HepG2 (cell line): ENCODE data around the gene ADORA3. TPM values are rescaled to one million over a fixed set of nuclear protein-coding genes. Genes with fewer than 3 reads are reported as not detected.
A peak's percentile ranks its signal among the peaks of the same experiment; 100 is the strongest.

Experiments used
- AHR ChIP-seq: IDR thresholded peaks from 2 replicates; pipeline ENCODE4 v1.6.1; 2018; ENCODE audit warnings: missing genetic modification reagents, missing compliant biosample characterization
- CEBPB ChIP-seq: IDR thresholded peaks from 2 replicates; pipeline ENCODE4 v1.6.1; 2011; ENCODE audit warnings: low read depth, low read length, improper control_type of control experiment, borderline replicate concordance
- CENPT ChIP-seq: sonication (generic); formaldehyde crosslinking; IDR thresholded peaks from 2 replicates; pipeline ENCODE4 v1.8.0; 2022; ENCODE audit warnings: low read depth, mild to moderate bottlenecking, moderate library complexity, missing genetic modification reagents
- GTF2F1 ChIP-seq: fragments of 150-350 bp; IDR thresholded peaks from 2 replicates; pipeline ENCODE4 v1.6.1; 2014; ENCODE audit warnings: low read length
- IKZF1 ChIP-seq: fragments of 450-650 bp; IDR thresholded peaks from 2 replicates; pipeline ENCODE4 v1.7.1; 2016
- KMT2B ChIP-seq: IDR thresholded peaks from 2 replicates; pipeline ENCODE4 v1.6.1; 2016; ENCODE audit warnings: missing genetic modification reagents, missing compliant biosample characterization
- PITX1 ChIP-seq: sonication (generic); formaldehyde crosslinking; IDR thresholded peaks from 2 replicates; pipeline ENCODE4 v1.5.1; 2020; ENCODE audit warnings: mild to moderate bottlenecking, missing genetic modification reagents
- PRPF4 ChIP-seq: fragments of 200-400 bp; formaldehyde crosslinking; IDR thresholded peaks from 2 replicates; pipeline ENCODE4 v1.6.1; 2016; ENCODE audit warnings: low read length, low read depth; ENCODE audit not compliant: poor library complexity, severe bottlenecking
- REL ChIP-seq: sonication (generic); formaldehyde crosslinking; conservative IDR thresholded peaks from 2 replicates; pipeline ENCODE4 v1.8.0; 2022; ENCODE audit warnings: mild to moderate bottlenecking, missing genetic modification reagents, moderate library complexity
- SMYD3 ChIP-seq: sonication (generic); formaldehyde crosslinking; IDR thresholded peaks from 2 replicates; pipeline ENCODE4 v1.8.1; 2023; ENCODE audit warnings: mild to moderate bottlenecking, missing genetic modification reagents
- SP5 ChIP-seq: IDR thresholded peaks from 2 replicates; pipeline ENCODE4 v1.6.1; 2016; ENCODE audit warnings: low read depth, borderline replicate concordance
- ZBTB8A ChIP-seq: sonication (generic); formaldehyde crosslinking; IDR thresholded peaks from 2 replicates; pipeline ENCODE4 v1.4.0; 2020; ENCODE audit warnings: mild to moderate bottlenecking, low read depth, missing genetic modification reagents, borderline replicate concordance
- ZFP37 ChIP-seq: sonication (generic); formaldehyde crosslinking; IDR thresholded peaks from 2 replicates; pipeline ENCODE4 v1.4.0; 2020; ENCODE audit warnings: missing genetic modification reagents, borderline replicate concordance
- ZFY ChIP-seq: sonication (generic); formaldehyde crosslinking; IDR thresholded peaks from 2 replicates; pipeline ENCODE4 v1.4.0; 2020; ENCODE audit warnings: missing genetic modification reagents
- ZKSCAN1 ChIP-seq: fragments of 150-350 bp; IDR thresholded peaks from 2 replicates; pipeline ENCODE4 v1.6.1; 2014; ENCODE audit warnings: low read length
- ZKSCAN8 ChIP-seq: IDR thresholded peaks from 2 replicates; pipeline ENCODE4 v1.6.1; 2016; ENCODE audit warnings: borderline replicate concordance, missing genetic modification reagents, missing compliant biosample characterization
- ZNF251 ChIP-seq: sonication (generic); formaldehyde crosslinking; IDR thresholded peaks from 2 replicates; pipeline ENCODE4 v1.9.0; 2021; ENCODE audit warnings: mild to moderate bottlenecking, missing genetic modification reagents
- ZNF615 ChIP-seq: sonication (generic); formaldehyde crosslinking; IDR thresholded peaks from 2 replicates; pipeline ENCODE4 v1.5.0; 2020; ENCODE audit warnings: mild to moderate bottlenecking, missing genetic modification reagents, borderline replicate concordance
- ZNF674 ChIP-seq: sonication (generic); formaldehyde crosslinking; IDR thresholded peaks from 2 replicates; pipeline ENCODE4 v1.5.0; 2020; ENCODE audit warnings: low read depth, mild to moderate bottlenecking, missing genetic modification reagents
- polyA plus RNA-seq, 8 experiments: library from polyadenylated mRNA; depleted of rRNA in 3 of 8; stranded (reverse) in 7 of 8; unstranded in 1 of 8; fragments of >200 nt; fragmentation: Illumina TruSeq in 4 of 8; extraction: Trizol in 4 of 8; gene quantifications; 2 replicates each; pipeline versions ENCODE4 v1.2.1 to v1.2.3, GENCODE V29; 2011 to 2016; ENCODE audit warnings: low read depth in 4 of 8, missing spikeins in 1 of 8, mixed read lengths in 1 of 8; ENCODE audit not compliant: insufficient read depth in 1 of 8
- total RNA-seq, 5 experiments: library from RNA; depleted of rRNA; stranded (reverse); fragments of >200 nt; fragmentation: Illumina TruSeq; extraction: Trizol; gene quantifications; 2 replicates each; pipeline ENCODE4 v1.2.3, GENCODE V29; 2016; ENCODE audit warnings: low read depth in 1 of 5
- TF ChIP-seq, protein P1 (sequence below): sonication (generic); formaldehyde crosslinking; IDR thresholded peaks from 2 replicates; pipeline ENCODE4 v1.9.0; 2021; ENCODE audit warnings: missing genetic modification reagents, borderline replicate concordance
- TF ChIP-seq, protein P2 (sequence below): sonication (generic); formaldehyde crosslinking; IDR thresholded peaks from 2 replicates; pipeline ENCODE4 v1.5.0; 2020; ENCODE audit warnings: mild to moderate bottlenecking, missing genetic modification reagents
- TF ChIP-seq, protein P3 (sequence below): sonication (generic); formaldehyde crosslinking; IDR thresholded peaks from 2 replicates; pipeline ENCODE4 v1.5.0; 2020; ENCODE audit warnings: mild to moderate bottlenecking, missing genetic modification reagents
- TF ChIP-seq, protein P4 (sequence below): sonication (generic); formaldehyde crosslinking; IDR thresholded peaks from 2 replicates; pipeline ENCODE4 v1.4.0; 2020; ENCODE audit warnings: missing genetic modification reagents

ADORA3 gene
- total and polyA plus RNA-seq, 2 of the 13 experiments (the other 11 are each of a cell fraction or from before 2014, with no cell fraction given) = not detected

DNA sequence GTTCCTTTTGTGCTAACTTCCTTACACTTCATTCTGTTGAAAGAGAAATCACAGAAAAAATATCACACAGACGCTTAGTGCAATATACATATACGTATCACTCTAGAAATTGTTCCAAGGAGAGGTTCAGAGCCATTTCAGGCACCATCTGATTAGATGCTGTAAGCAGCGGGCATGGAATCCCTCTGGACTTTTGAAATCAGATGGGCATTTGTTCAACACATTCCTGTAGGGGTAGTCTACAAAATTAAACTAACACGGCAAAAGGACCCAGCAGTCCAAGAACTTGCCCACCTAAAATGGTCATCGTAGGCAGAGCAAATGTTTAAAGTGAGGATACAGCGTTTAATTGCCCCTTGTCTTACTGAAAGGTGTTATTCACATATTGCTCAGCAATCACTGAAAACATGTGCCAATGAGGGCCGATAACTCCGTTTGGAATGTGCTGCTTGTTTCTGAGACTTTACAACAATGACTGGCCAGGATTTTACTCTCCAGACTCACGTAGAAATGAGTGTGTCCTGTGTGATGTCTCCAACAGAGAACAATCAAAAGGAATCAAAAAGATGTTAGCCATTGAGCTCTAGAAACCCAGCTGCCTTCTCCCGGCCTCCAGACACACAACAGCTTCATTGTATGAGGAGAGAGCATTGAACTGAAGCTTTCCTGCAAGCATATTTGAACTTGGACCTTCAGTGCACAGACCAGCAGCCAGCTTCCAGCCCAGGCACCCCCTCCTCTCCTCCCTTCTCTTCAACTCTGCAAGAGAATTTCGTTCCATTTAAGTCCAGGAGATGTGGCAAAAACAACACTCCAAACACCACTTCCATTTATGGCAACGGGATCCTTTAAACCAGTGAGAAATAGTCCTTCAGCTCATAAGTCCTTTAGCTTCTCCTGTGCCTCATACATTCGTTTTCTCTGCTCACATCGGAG, 32.1 kb upstream of the ADORA3 start (continued):
- TF ChIP-seq, protein P1, sequence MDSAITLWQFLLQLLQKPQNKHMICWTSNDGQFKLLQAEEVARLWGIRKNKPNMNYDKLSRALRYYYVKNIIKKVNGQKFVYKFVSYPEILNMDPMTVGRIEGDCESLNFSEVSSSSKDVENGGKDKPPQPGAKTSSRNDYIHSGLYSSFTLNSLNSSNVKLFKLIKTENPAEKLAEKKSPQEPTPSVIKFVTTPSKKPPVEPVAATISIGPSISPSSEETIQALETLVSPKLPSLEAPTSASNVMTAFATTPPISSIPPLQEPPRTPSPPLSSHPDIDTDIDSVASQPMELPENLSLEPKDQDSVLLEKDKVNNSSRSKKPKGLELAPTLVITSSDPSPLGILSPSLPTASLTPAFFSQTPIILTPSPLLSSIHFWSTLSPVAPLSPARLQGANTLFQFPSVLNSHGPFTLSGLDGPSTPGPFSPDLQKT (CRISPR knock-in tag) = no peak
- TF ChIP-seq ZKSCAN8 (CRISPR knock-in tag) (no peak; the same call in 1 of the 2 replicates), IKZF1 (no peak), SP5 (no peak), AHR (CRISPR knock-in tag) (no peak), CENPT (CRISPR knock-in tag) (no peak), GTF2F1 (no peak), ZNF615 (no peak), PRPF4 (no peak), PITX1 (CRISPR knock-in tag) (peak; percentile 68; the same call in 1 of the 2 replicates), CEBPB (peak; percentile 14; the same call in 1 of the 2 replicates), ZKSCAN1 (no peak), ZNF251 (CRISPR knock-in tag) (no peak), KMT2B (CRISPR knock-in tag) (peak; percentile 26; the same call in 1 of the 2 replicates), ZBTB8A (CRISPR knock-in tag) (no peak), ZFY (CRISPR knock-in tag) (0 out of 2 replicates have a peak, but pooled peaks have one; percentile 18), ZFP37 (no peak), ZNF674 (CRISPR knock-in tag) (no peak), SMYD3 (CRISPR knock-in tag) (0 out of 2 replicates have a peak, but pooled peaks have one; percentile 35), REL (CRISPR knock-in tag) (no peak)
- TF ChIP-seq, protein P2, sequence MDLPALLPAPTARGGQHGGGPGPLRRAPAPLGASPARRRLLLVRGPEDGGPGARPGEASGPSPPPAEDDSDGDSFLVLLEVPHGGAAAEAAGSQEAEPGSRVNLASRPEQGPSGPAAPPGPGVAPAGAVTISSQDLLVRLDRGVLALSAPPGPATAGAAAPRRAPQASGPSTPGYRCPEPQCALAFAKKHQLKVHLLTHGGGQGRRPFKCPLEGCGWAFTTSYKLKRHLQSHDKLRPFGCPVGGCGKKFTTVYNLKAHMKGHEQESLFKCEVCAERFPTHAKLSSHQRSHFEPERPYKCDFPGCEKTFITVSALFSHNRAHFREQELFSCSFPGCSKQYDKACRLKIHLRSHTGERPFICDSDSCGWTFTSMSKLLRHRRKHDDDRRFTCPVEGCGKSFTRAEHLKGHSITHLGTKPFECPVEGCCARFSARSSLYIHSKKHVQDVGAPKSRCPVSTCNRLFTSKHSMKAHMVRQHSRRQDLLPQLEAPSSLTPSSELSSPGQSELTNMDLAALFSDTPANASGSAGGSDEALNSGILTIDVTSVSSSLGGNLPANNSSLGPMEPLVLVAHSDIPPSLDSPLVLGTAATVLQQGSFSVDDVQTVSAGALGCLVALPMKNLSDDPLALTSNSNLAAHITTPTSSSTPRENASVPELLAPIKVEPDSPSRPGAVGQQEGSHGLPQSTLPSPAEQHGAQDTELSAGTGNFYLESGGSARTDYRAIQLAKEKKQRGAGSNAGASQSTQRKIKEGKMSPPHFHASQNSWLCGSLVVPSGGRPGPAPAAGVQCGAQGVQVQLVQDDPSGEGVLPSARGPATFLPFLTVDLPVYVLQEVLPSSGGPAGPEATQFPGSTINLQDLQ (CRISPR knock-in tag) = no peak
- TF ChIP-seq, protein P3, sequence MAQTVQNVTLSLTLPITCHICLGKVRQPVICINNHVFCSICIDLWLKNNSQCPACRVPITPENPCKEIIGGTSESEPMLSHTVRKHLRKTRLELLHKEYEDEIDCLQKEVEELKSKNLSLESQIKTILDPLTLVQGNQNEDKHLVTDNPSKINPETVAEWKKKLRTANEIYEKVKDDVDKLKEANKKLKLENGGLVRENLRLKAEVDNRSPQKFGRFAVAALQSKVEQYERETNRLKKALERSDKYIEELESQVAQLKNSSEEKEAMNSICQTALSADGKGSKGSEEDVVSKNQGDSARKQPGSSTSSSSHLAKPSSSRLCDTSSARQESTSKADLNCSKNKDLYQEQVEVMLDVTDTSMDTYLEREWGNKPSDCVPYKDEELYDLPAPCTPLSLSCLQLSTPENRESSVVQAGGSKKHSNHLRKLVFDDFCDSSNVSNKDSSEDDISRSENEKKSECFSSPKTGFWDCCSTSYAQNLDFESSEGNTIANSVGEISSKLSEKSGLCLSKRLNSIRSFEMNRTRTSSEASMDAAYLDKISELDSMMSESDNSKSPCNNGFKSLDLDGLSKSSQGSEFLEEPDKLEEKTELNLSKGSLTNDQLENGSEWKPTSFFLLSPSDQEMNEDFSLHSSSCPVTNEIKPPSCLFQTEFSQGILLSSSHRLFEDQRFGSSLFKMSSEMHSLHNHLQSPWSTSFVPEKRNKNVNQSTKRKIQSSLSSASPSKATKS = no peak
- TF ChIP-seq, protein P4, sequence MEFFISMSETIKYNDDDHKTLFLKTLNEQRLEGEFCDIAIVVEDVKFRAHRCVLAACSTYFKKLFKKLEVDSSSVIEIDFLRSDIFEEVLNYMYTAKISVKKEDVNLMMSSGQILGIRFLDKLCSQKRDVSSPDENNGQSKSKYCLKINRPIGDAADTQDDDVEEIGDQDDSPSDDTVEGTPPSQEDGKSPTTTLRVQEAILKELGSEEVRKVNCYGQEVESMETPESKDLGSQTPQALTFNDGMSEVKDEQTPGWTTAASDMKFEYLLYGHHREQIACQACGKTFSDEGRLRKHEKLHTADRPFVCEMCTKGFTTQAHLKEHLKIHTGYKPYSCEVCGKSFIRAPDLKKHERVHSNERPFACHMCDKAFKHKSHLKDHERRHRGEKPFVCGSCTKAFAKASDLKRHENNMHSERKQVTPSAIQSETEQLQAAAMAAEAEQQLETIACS = no peak
